8988T (cell line): Measurements from ENCODE around the gene TBC1D14.
"Not testable (repeated sequence)": the region's sequence is repeated elsewhere in the genome, so short reads cannot be mapped to it uniquely, and the experiment has no call there.

Experiments used
- DNase-seq: peaks from one replicate; pipeline ENCODE4 v3.0.0; 2011

TBC1D14 gene

GRCh38 chr4:6891436-6892170 is 18.0 kb upstream of the TBC1D14 start:
- DNase-seq, result no peak

GRCh38 chr4:6892190-6892908 is 17.3 kb upstream of the TBC1D14 start:
- no peak for DNase-seq

- no peak for DNase-seq
These were observed 16.8 kb upstream of the TBC1D14 start for GRCh38 chr4:6892909-6893202.

DNA sequence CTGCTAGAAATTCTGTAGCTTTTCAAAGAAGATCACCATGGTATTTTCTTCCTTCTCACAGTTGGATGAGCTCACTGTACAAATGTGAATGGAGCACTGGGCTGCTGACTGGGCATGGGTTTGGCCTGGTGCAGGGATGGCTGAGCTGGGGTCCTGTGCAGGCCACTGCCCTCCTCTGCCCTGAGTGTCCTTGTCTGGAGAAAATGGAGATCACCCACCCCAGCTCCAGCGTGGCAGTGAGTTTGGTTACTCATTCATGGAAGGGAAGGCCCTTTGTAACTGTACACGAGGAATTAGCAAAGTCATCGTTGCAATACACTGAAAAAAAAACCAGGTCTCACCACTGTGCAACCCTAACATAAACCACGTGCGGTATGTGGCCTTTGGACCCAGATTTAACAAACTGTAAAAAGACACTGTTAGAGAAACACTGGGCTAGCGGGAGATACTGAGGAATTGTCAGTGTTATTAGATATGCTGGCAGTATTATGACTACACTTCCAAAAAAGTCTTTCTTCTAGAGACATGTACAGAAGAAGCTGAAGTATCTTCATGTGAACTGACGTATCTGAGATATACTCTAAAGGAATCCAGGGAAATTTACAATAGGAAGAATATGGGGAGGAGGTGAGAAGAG is 16.1 kb upstream of the TBC1D14 start:
- DNase-seq, result no peak

DNA sequence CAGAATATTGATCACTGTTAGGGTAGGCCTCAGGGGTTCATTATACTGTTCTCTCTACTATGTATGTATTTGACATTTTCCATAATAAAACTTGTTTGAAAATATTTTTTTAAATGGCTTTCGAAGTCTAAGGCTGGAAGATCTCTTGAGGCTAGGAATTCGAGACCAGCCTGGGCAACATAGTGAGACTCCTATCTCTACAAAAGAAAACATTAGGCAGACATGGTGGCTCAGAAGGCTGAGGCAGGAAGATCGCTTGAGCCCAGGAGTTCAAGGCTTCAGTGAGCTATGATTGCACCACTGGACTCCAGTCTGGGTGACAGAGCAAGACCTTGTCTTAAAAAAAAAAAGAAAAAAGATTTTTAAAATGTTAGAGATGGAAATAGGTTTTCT is 15.5 kb upstream of the TBC1D14 start:
- no peak for DNase-seq

- no peak for DNase-seq
These were observed 14.8 kb upstream of the TBC1D14 start for GRCh38 chr4:6894528-6895498.

GRCh38 chr4:6896035-6896434 is 13.6 kb upstream of the TBC1D14 start:
- DNase-seq, result no peak

DNA sequence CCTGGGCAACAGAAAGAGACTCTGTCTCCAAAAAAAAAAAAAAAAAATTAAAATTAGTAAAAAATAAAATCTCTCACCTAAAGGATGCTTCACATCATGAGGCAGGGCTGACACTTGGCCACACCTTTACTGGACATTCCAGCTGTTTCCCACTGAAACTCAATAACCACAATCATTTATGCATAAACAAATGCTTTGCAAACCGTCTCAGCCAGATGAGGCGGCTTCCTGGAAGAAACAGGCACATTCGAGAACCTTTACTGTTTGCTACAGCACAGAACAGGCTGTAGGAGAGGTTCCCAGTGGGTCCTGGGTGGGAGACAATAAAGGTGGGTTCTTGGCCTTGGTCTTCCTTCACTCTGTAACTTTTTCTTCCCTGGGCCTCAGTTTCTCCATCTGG is 10.9 kb upstream of the TBC1D14 start:
- DNase-seq, result no peak

DNA sequence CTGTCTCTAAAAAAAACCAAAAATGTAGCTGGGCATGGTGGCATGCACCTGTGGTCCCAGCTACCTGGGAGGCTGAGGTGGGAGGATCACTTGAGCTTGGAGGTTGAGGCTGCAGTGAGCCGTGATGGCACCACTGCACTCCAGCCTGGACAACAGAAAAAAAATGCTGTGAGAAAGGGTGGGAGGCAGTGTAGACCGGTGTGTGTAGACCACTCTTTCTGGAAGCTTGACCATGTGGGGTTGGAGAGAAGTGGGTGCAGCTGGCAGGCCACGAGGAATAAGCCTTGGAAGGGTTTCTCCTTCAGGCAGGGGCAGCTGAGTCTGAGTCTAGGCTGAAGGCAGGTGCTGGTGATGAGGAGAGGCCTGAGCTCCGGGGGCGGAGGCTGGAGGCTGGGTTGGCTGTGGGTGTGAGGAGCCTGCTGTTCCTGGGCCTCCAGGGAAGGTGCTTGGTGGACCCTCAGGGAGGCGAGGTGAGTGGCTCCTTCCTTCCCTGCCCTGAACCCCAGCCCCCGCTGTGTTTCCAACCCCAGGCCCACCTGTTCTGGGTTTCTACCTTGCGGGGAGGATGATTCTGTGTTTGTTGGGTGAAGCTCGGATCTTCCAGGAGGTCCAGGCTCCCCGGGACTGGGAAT is 9.3 kb upstream of the TBC1D14 start:
- no peak for DNase-seq

DNA sequence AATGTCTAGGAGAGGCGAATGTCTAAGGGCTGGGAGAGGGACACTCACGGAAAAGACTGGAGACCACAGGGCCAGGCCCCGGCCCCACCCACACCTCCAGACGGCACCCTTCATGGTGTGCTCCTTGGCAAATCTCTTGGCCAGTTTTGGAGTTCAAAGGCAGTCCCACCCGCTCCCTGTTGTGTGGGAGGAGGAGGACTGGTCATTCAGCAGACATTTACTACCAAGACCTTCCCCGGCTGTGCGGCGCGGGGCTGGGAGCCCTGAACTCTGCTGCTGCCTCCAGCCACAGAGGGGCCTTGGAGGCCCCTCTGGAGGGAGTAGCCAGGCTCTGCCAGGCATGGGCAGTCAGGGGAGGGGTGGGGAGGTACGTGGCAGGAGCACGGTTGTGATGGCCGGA is 8.7 kb upstream of the TBC1D14 start:
- no peak for DNase-seq

- no peak for DNase-seq
These were observed 7.8 kb upstream of the TBC1D14 start for GRCh38 chr4:6901669-6902317.

GRCh38 chr4:6902318-6903042 is 7.1 kb upstream of the TBC1D14 start:
- no peak for DNase-seq

DNA sequence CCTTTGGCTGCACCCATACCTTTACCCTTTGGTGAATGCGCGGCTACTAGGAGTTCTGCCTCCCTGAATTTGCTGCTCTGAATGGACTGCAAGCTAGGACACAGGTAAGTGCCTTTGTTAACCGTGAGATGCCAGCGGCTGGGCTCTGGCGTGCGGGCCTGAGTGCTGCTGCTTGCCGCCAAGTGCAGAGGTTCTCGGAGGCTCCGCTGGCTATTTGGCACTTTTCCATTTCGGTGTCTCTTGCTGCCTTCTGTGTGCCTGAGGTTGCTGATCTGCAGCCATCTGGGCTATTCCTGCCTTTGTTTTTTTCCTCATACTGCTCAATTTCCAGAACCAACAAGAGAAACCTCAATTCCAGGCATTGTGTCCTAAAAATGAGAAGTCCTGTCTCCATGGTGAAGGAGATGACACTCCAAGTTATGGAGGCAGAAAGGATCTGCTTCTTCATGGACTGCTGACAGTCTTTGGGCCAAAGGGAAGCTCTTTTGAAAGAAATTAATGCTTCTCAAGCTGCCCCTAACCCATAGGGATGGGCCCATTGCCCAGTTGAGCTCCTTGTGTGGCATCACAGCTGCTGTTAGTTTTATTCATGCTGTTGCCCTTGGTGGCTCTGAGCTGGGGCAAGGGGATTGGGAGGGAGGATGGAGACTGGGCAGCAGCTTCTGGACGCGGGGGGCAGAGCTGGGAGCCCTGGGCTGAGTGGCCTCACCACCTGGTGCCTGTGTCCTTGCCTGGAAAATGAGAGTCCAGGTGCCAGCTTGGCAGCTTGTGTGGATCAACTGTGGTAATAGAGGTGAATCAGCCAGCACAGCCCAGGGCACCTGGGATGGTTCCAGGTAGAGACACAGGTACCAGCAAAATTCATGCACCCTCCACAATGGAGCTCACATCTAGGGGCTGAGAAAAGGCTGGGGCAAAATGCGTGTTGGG is 3.8 kb upstream of the TBC1D14 start:
- DNase-seq, result no peak

DNA sequence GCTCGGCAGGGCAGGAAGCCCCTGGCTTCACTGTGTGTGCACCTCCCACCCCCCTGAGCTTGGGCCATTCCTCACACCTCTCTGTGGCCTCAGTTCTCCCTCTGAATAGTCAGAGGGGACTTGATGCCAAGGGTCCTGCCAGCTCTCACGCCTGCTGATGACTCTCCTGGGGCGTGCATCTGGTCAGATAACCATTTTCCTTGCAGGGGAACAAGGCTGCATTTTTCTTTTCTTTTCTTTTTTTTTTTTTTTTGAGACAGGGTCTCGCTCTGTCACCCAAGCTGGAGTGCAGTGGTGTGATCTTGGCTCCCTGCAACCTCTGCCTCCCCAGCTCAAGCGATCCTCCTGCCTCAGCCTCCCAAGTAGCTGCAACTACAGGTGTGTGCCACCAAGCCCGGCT is 3.1 kb upstream of the TBC1D14 start:
- not testable (repeated sequence) for DNase-seq

- DNase-seq, result peak; percentile 81
These were observed 1.9 kb upstream of the TBC1D14 start for GRCh38 chr4:6907658-6908191.

- no peak for DNase-seq
These were observed 1.1 kb upstream of the TBC1D14 start for GRCh38 chr4:6908432-6909112.

DNA sequence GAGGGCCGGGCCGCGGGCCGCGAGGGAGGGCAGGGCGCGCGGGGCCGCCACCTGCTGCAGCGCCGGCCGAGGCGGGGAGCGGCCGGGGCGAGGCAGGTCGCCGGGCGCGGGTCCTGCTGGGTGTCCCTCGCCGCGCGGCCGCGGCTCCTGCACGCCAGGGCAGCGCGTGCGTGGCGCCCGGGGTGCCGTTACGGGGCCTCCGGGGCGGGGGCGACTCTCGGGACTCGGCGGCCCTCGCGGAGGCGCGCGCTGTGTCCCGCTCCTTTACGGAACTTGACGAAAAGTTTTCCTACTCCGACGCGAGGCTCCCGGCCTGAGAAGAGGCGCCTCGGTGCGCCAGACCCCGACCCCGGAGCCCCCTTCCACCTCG is 329 bp downstream of the TBC1D14 start:
- DNase-seq, result peak; percentile 52

DNA sequence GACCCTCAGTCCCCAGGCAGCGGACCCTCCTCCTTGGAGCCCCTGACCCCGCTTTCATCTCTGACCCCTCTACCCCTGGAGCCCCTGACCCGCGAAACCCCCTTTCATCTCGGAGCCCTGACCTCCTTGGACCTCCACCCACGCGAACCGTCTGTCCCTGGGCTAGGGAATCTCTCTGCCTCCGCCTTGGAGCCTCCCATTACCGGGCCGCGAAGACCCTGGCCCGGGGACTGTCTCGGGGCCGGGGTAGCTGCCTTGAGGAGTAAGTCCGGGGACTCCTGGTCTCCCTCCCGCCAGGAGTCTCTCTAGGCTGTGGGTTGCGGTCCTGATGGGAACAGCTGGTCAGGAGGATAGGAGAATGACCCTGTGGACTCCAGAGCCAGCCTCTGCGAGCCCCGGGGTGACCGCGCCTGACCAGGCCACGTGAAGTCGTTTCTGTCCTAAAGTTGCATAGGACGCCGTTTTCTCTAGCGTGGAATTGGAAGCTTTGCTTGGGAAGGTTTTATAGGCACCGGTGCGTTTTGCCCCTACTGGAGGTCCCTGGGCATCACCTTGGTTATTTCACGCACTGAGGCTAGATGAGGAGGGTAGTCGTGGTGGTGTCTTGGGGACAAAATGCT is 824 bp downstream of the TBC1D14 start:
- peak; percentile 67 for DNase-seq
